Inflammatory macrophage treated with lipopolysaccharide for 4 hours (primary cell): ENCODE measurements around the gene TMEM240.
A peak's percentile ranks its signal among the peaks of the same experiment; 100 is the strongest.
"Not testable (repeated sequence)": the region's sequence is repeated elsewhere in the genome, so short reads cannot be mapped to it uniquely, and the experiment has no call there.

Experiments used
- DNase-seq: peaks from one replicate; pipeline ENCODE4 v3.0.0-alpha.2; 2020

Gene TMEM240

GRCh38 chr1:1540090-1540817 lies at the start of gene TMEM240:
TMEM240 (minus strand) TSS chr1:1540624; CDS start chr1:1540346, 278 bp downstream.
- DNase-seq, result no peak

GRCh38 chr1:1583347-1584010 lies 43.1 kb upstream of the TMEM240 start:
- DNase-seq, result no peak

GRCh38 chr1:1582585-1583346 lies 42.3 kb upstream of the TMEM240 start:
- no peak for DNase-seq

GRCh38 chr1:1578371-1578940 lies 38.0 kb upstream of the TMEM240 start:
- no peak for DNase-seq

- no peak for DNase-seq
These were observed 37.1 kb upstream of the TMEM240 start for GRCh38 chr1:1577367-1578011.

- DNase-seq, result peak; percentile 92
These were observed 34.5 kb upstream of the TMEM240 start, which contains the start of gene SSU72 for GRCh38 chr1:1574721-1575537. SSU72 (minus strand) TSS chr1:1574863; CDS start chr1:1574557, 306 bp downstream.

GRCh38 chr1:1573843-1574720 lies 33.7 kb upstream of the TMEM240 start:
- peak; percentile 80 for DNase-seq

- DNase-seq, result no peak
These were observed 28.9 kb upstream of the TMEM240 start for GRCh38 chr1:1569341-1569740.

GRCh38 chr1:1567891-1568291 lies 27.5 kb upstream of the TMEM240 start:
- peak; percentile 5 for DNase-seq

- DNase-seq, result no peak
These were observed 26.9 kb upstream of the TMEM240 start for GRCh38 chr1:1567152-1567875.

GRCh38 chr1:1565340-1565739 lies 24.9 kb upstream of the TMEM240 start:
- no peak for DNase-seq

GRCh38 chr1:1564268-1564667 lies 23.8 kb upstream of the TMEM240 start:
- DNase-seq, result no peak

- no peak for DNase-seq
These were observed 23.3 kb upstream of the TMEM240 start for GRCh38 chr1:1563688-1564087.

GRCh38 chr1:1562556-1563195 lies 22.3 kb upstream of the TMEM240 start:
- no peak for DNase-seq

- DNase-seq, result no peak
These were observed 21.5 kb upstream of the TMEM240 start for GRCh38 chr1:1561801-1562470.

GRCh38 chr1:1560178-1560577 lies 19.8 kb upstream of the TMEM240 start:
- no peak for DNase-seq

- DNase-seq, result no peak
These were observed 18.6 kb upstream of the TMEM240 start for GRCh38 chr1:1559066-1559465.

- no peak for DNase-seq
These were observed 18.2 kb upstream of the TMEM240 start for GRCh38 chr1:1558591-1558990.

- not testable (repeated sequence) for DNase-seq
These were observed 17.3 kb upstream of the TMEM240 start for GRCh38 chr1:1557688-1558087.
